Heart left ventricle (tissue), 16 donors: Measurements from ENCODE around the gene LRRC71. TPM values are rescaled to one million over a fixed set of nuclear protein-coding genes. Genes with fewer than 3 reads are reported as not detected.

ENCODE experiments used
- ATAC-seq, 4 donors: fragments of 200-7000 bp; cut with Tn5 transposase; one replicate each; pipeline ENCODE4 v1.9.1; 2020 to 2022; ENCODE audit warnings: moderate library complexity in 4 of 4, mild to moderate bottlenecking in 3 of 4, moderate number of reproducible peaks in 1 of 4
- DNase-seq, 5 donors: peaks; one replicate each; pipeline ENCODE4 v3.0.0-alpha.2; 2020
- H3K27ac ChIP-seq, 12 donors: fragments of 200-600 bp; sonication (generic) in 4 of 12; one replicate each; pipeline versions ENCODE4 v1.5.0 to v1.8.0; 2016 to 2022; ENCODE audit warnings: mild to moderate bottlenecking in 2 of 12
- H3K27me3 ChIP-seq, 9 donors: fragments of 200-600 bp; sonication (generic) in 2 of 9; one replicate each; pipeline versions ENCODE4 v1.5.1 to v1.8.0; 2016 to 2022; ENCODE audit warnings: mild to moderate bottlenecking in 3 of 9
- H3K36me3 ChIP-seq, 9 donors: fragments of 200-600 bp; sonication (generic) in 2 of 9; one replicate each; pipeline versions ENCODE4 v1.5.0 to v1.8.0; 2018 to 2022; ENCODE audit warnings: mild to moderate bottlenecking in 2 of 9
- H3K4me1 ChIP-seq, 12 donors: fragments of 200-600 bp; sonication (generic) in 4 of 12; one replicate each; pipeline versions ENCODE4 v1.5.0 to v1.8.0; 2016 to 2022; ENCODE audit warnings: mild to moderate bottlenecking in 3 of 12
- H3K4me3 ChIP-seq, 12 donors: fragments of 200-600 bp; sonication (generic) in 4 of 12; one replicate each; pipeline versions ENCODE4 v1.5.0 to v1.8.0; 2017 to 2022; ENCODE audit warnings: mild to moderate bottlenecking in 9 of 12, moderate library complexity in 4 of 12
- H3K9me3 ChIP-seq, 12 donors: fragments of 200-600 bp; sonication (generic) in 4 of 12; one replicate each; pipeline versions ENCODE4 v1.5.0 to v1.8.0; 2016 to 2022; ENCODE audit warnings: mild to moderate bottlenecking in 1 of 12
- CTCF ChIP-seq, 12 donors: fragments of 200-600 bp; sonication (generic) in 4 of 12; IDR thresholded peaks; one replicate each; pipeline versions ENCODE4 v1.5.0 to v1.8.0; 2018 to 2022; ENCODE audit warnings: antibody characterized with exemption in 12 of 12, mild to moderate bottlenecking in 5 of 12
- POLR2A ChIP-seq, 2 donors: fragments of 450-650 bp; IDR thresholded peaks; one replicate each; pipeline ENCODE4 v1.6.1; 2017; ENCODE audit warnings: antibody characterized with exemption in 2 of 2, mild to moderate bottlenecking in 2 of 2, moderate library complexity in 2 of 2
- WGBS, 4 donors: extraction: QIAGEN DNeasy Blood & Tissue Kit in 2 of 4; methylation state at CpG; one replicate each; pipeline versions ENCODE4 v1.1.5 to v1.1.7; 2013 to 2018; 5-methylcytosine and 5-hydroxymethylcytosine counted together
- intact Hi-C, 10 donors: fragments of 100-400 bp; cut with DNase I; formaldehyde crosslinking; loops; one replicate each; pipeline versions ENCODE4 v1.11.1 to v1.14.2; 2022
- polyA plus RNA-seq, 2 donors: library from polyadenylated mRNA; stranded (reverse); fragments of 200-250 nt; gene quantifications; one replicate each; pipeline ENCODE4 v1.2.3, GENCODE V29; 2013
- total RNA-seq, 9 donors: library from RNA; depleted of rRNA in 2 of 9; stranded (reverse); fragments of >200 nt in 2 of 9; fragmentation: NEBNext Ultra II Directional in 3 of 9; extraction: Animal tissue kit (Norgen Biotek cat#: 25700) in 3 of 9; gene quantifications; one replicate each; pipeline versions ENCODE4 v1.1.0 to v1.2.4, GENCODE V29; 2016 to 2023
- donor health status: ischemic (EF 13 %, LVEDD 7.1; RV severe dilation, severe dysfunction).
- donor health status: healthy with polysubstance abuse.
- donor health status: DM: no; HTN: yes; CAD: no.
- donor health status: DM: no; HTN: no; CAD: no.
- donor health status: ischemic (EF 25% LVEDD 6.9; RV normal size, moderate dysfunction).
- donor health status: ischemic (EF 25% LVEDD 5.7; RV mildly dilated, moderate dysfunction).
- donor health status: healthy.
- donor health status: DM: yes; HTN: yes; CAD: no.
- donor health status: ischemic (EF 35%, LVEDD 5.7; RV mildly dilated, moderate dysfunction).
- donor health status: nonischemic (EF 11% LVEDD 7.7; RV severe dilation, severe dysfunction).
- donor health status: DM: yes; HTN: yes; CAD: no.
- donor health status: PGD.
- donor health status: ischemic (EF 29% LVEDD 5.4; RV normal size, mild dysfunction).
- donor health status: nonischemic (EF 23%, LVEDD 6.1; RV moderate dilation, normal function).

Gene LRRC71
- total and polyA plus RNA-seq, 11 donors = 0.06 to 0.42 (median 0.27) TPM; not detected in 8

DNA sequence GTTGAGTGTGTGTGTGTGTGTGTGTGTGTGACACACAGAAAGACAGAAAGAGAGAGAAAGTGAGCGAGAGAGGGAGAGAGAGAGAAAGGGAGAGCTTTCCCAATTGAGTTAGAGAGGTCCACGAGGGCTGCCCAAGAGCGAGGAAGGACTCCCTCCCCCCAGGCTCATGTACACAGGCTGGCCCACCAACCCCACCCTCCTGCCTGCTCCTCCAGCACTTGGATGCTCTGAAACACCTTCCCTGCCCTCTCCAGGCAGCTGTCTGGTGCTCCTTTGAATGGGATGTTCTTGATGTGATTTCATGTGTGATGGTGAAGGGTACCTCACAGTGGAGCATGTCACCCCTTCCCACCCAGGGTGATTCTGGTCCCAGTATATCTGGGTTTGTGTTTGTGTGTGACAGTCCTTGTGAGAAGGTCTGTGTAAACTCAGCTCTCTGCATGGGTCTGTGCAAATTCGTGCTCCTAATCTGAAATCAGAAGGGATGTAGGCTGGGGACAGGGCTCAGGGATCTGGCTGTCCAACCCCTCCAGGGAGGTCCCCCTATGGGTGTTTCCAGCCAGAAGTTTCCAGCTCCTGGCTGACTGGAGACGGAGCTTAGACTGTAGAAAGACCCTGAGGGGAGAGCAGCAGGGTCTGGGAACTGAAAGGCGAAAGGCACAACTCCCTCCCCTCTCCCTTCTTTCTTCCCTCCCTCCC lies 33.7 kb upstream of the LRRC71 start:
- no peaks in the 10 kb centered on the region for H3K9me3 ChIP-seq
- H3K27ac ChIP-seq = no peak overlapping the region
- intact Hi-C loops = loop anchor here in 4 of 10 donors (5.0 to 10.0 kb wide), 7 partner anchors 36 to 202 kb away; partner anchors contain the start of genes ISG20L2 (in 1 of the 4), LRRC71 (in 1 of the 4) and METTL25B (in 1 of the 4)
- H3K4me1 ChIP-seq = peaks cover 0 to 20% (median 2%) of the 10 kb centered on the region in 12 donors
- WGBS, 4 donors = 42 to 53% (median 47%) methylated on average over 6 of the region's 6 CpGs
- H3K4me3 ChIP-seq = no peak overlapping the region
- no peak for DNase-seq
- H3K27me3 ChIP-seq = peaks cover 0 to 6% (median 0%) of the 10 kb centered on the region in 9 donors
- ATAC-seq = no peak
- no peaks in the 10 kb centered on the region for H3K36me3 ChIP-seq
- TF ChIP-seq CTCF (IDR thresholded peaks at IDR 0.05) (no peak), POLR2A (IDR thresholded peaks at IDR 0.05) (no peak)

- Histone ChIP-seq H3K27ac (no peak overlapping the region), H3K4me1 (peaks cover 0 to 26% (median 6%) of the 10 kb centered on the region in 12 donors), H3K36me3 (no peaks in the 10 kb centered on the region), H3K9me3 (no peaks in the 10 kb centered on the region), H3K4me3 (no peak overlapping the region), H3K27me3 (peaks cover 0 to 6% (median 0%) of the 10 kb centered on the region in 9 donors)
- TF ChIP-seq POLR2A (IDR thresholded peaks at IDR 0.05) = no peak
- TF ChIP-seq CTCF (IDR thresholded peaks at IDR 0.05) = no peak
- DNase-seq = no peak
- intact Hi-C loops = loop anchor here in 4 of 10 donors (5.0 to 10.0 kb wide), 7 partner anchors 35 to 203 kb away; partner anchors contain the start of genes ISG20L2 (in 1 of the 4), LRRC71 (in 1 of the 4) and METTL25B (in 1 of the 4)
- no peak for ATAC-seq
- WGBS, 4 donors = 41 to 54% (median 48%) methylated on average over 3 of the region's 3 CpGs
These were observed 33.1 kb upstream of the LRRC71 start for GRCh38 chr1:156887317-156887716.

GRCh38 chr1:156887734-156888133 lies 32.7 kb upstream of the LRRC71 start:
- intact Hi-C loops = loop anchor here in 4 of 10 donors (5.0 to 10.0 kb wide), 7 partner anchors 35 to 203 kb away; partner anchors contain the start of genes ISG20L2 (in 1 of the 4), LRRC71 (in 1 of the 4) and METTL25B (in 1 of the 4)
- Histone ChIP-seq H3K27ac (no peak overlapping the region), H3K4me1 (peaks cover 0 to 30% (median 9%) of the 10 kb centered on the region in 12 donors), H3K36me3 (no peaks in the 10 kb centered on the region), H3K4me3 (no peak overlapping the region), H3K27me3 (peaks cover 0 to 6% (median 0%) of the 10 kb centered on the region in 9 donors), H3K9me3 (no peaks in the 10 kb centered on the region)
- DNase-seq (peak in 1 of 5 donors; percentile 37), ATAC-seq (no peak)
- 50 to 63% (median 59%) methylated on average over 6 of the region's 6 CpGs for WGBS, 4 donors
- TF ChIP-seq POLR2A (IDR thresholded peaks at IDR 0.05) = no peak
- TF ChIP-seq CTCF (IDR thresholded peaks at IDR 0.05) = no peak
